Mesothelial cell of epicardium (in vitro differentiated cells): ENCODE data around the gene RTN4R. TPM values are rescaled to one million over a fixed set of nuclear protein-coding genes. Genes with fewer than 3 reads are reported as not detected.

Experiments
- DNase-seq, 2 experiments: peaks; one replicate each; pipeline ENCODE4 v3.0.0; 2021; ENCODE audit warnings: low spot score in 2 of 2; ENCODE audit not compliant: unreplicated experiment in 2 of 2
- H3K27ac Mint-ChIP-seq: 2 replicates; pipeline ENCODE4 v1.8.0; 2021; ENCODE audit warnings: mixed read lengths
- H3K27me3 Mint-ChIP-seq: 2 replicates; pipeline ENCODE4 v1.8.0; 2021; ENCODE audit warnings: low read depth, mixed read lengths
- H3K36me3 Mint-ChIP-seq: 2 replicates; pipeline ENCODE4 v1.8.0; 2021; ENCODE audit warnings: mixed read lengths
- H3K4me1 Mint-ChIP-seq: 2 replicates; pipeline ENCODE4 v1.8.0; 2021; ENCODE audit warnings: mixed read lengths
- H3K4me3 Mint-ChIP-seq: 2 replicates; pipeline ENCODE4 v1.8.0; 2021; ENCODE audit warnings: mild to moderate bottlenecking, moderate library complexity, mixed read lengths
- H3K9me3 Mint-ChIP-seq: 2 replicates; pipeline ENCODE4 v1.8.0; 2021; ENCODE audit warnings: mixed read lengths
- CTCF ChIP-seq: fragments of 200-600 bp; sonication (generic); IDR thresholded peaks from one replicate; pipeline ENCODE4 v1.5.0; 2021; ENCODE audit warnings: antibody characterized with exemption; ENCODE audit not compliant: unreplicated experiment
- total RNA-seq: library from RNA; stranded (reverse); gene quantifications from 3 replicates; pipeline ENCODE4 v1.2.1, GENCODE V29; 2021

RTN4R gene
- total RNA-seq, 1 donor from 2014 or later: 10.0 TPM

GRCh38 chr22:20219667-20220628 lies 48.2 kb downstream of the RTN4R start:
- H3K4me1 Mint-ChIP-seq: peaks cover 2% of the 10 kb centered on the region
- DNase-seq: no peak
- no peak overlapping the region for H3K27ac Mint-ChIP-seq
- H3K27me3 Mint-ChIP-seq: no peaks in the 10 kb centered on the region
- H3K9me3 Mint-ChIP-seq: no peaks in the 10 kb centered on the region
- no peak overlapping the region for H3K4me3 Mint-ChIP-seq
- no peak for TF ChIP-seq CTCF
- no peaks in the 10 kb centered on the region for H3K36me3 Mint-ChIP-seq

DNA sequence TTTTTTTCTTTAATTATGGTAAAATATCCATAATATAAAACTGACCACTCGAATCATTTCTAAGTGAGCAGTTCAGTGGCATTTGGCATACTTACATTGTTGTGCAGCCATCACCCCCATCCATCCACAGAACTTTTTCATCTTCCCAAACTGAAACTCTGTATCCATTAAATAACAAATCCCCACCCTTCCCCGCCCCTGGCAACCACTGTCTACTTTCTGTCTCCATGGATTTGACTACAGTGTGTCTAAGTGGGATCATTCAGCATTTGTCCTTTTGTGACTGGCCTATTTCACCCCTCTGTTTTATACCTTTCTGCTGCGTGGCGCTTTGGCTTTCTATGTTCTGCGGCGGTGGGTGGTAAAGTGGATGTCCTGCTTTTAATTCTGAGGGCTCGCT lies 49.1 kb downstream of the RTN4R start:
- no peaks in the 10 kb centered on the region for H3K36me3 Mint-ChIP-seq
- TF ChIP-seq CTCF: no peak
- no peak for DNase-seq
- no peak overlapping the region for H3K4me3 Mint-ChIP-seq
- no peak overlapping the region for H3K27ac Mint-ChIP-seq
- no peaks in the 10 kb centered on the region for H3K9me3 Mint-ChIP-seq
- peaks cover 2% of the 10 kb centered on the region for H3K4me1 Mint-ChIP-seq
- H3K27me3 Mint-ChIP-seq: peaks cover 2% of the 10 kb centered on the region

- Mint-ChIP-seq H3K4me3 (no peak overlapping the region), H3K36me3 (no peaks in the 10 kb centered on the region), H3K4me1 (peaks cover 2% of the 10 kb centered on the region), H3K27ac (no peak overlapping the region), H3K27me3 (peaks cover 2% of the 10 kb centered on the region), H3K9me3 (no peaks in the 10 kb centered on the region)
- DNase-seq: no peak
- no peak for TF ChIP-seq CTCF
Measured at GRCh38 chr22:20218326-20218872, 49.7 kb downstream of the RTN4R start.

- no peak for TF ChIP-seq CTCF
- no peak for DNase-seq
- Mint-ChIP-seq H3K4me1 (peaks cover 2% of the 10 kb centered on the region), H3K4me3 (no peak overlapping the region), H3K27ac (no peak overlapping the region), H3K27me3 (peaks cover 2% of the 10 kb centered on the region), H3K36me3 (no peaks in the 10 kb centered on the region), H3K9me3 (no peaks in the 10 kb centered on the region)
Measured at GRCh38 chr22:20217563-20217962, 50.6 kb downstream of the RTN4R start.

DNA sequence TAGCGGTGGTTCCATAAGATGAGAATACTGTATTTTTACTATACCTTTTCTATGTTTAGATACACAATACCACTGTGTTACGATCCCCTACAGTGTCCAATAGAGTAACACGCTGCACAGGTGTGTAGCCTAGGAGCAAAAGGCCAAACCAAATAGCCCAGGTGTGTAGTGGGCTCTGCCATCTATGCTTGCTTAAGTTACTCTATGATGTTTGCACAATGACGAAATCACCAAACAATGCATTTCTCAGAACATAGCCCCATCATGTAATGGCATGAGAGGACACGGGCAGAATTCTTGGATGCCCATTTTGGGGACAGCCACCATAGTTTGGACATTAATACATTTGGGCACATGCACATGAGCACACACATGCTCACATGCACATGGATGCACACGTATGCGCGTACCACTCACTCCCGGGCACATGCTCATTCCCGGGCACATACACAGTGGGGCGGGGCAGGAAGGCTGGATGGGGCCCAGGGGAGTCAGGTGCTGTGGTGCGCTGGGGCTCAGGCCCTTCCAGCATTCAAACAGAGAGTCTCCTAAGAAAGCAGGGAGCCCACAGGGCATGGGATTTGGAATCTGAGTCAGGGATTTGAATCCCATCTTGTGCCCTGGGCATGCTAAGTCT lies 51.1 kb downstream of the RTN4R start:
- H3K9me3 Mint-ChIP-seq: no peaks in the 10 kb centered on the region
- H3K27me3 Mint-ChIP-seq: peaks cover 2% of the 10 kb centered on the region
- peaks cover 2% of the 10 kb centered on the region for H3K4me1 Mint-ChIP-seq
- no peak overlapping the region for H3K27ac Mint-ChIP-seq
- no peak for DNase-seq
- no peak overlapping the region for H3K4me3 Mint-ChIP-seq
- no peak for TF ChIP-seq CTCF
- no peaks in the 10 kb centered on the region for H3K36me3 Mint-ChIP-seq
